Heart right ventricle (tissue), 16 donors: ENCODE results near the gene LDLRAD2. TPM values are rescaled to one million over a fixed set of nuclear protein-coding genes. Genes with fewer than 3 reads are reported as not detected.

Source experiments
- ATAC-seq, 8 donors: fragments of 200-7000 bp; cut with Tn5 transposase; one replicate each; pipeline ENCODE4 v1.9.1; 2020; ENCODE audit warnings: mild to moderate bottlenecking in 8 of 8, moderate library complexity in 8 of 8, moderate number of reproducible peaks in 1 of 8
- DNase-seq, 2 donors: peaks; one replicate each; pipeline ENCODE4 v3.0.0-alpha.2; 2020
- H3K27ac ChIP-seq, 10 donors: fragments of 200-600 bp; sonication (generic) in 2 of 10; one replicate each; pipeline versions ENCODE4 v1.5.0 to v1.8.0; 2020 to 2022; ENCODE audit warnings: mild to moderate bottlenecking in 3 of 10
- H3K27me3 ChIP-seq, 7 donors: fragments of 200-600 bp; one replicate each; pipeline ENCODE4 v1.8.0; 2021 to 2022; ENCODE audit warnings: mild to moderate bottlenecking in 2 of 7
- H3K36me3 ChIP-seq, 9 donors: fragments of 200-600 bp; sonication (generic) in 1 of 9; one replicate each; pipeline versions ENCODE4 v1.5.0 to v1.8.0; 2020 to 2022; ENCODE audit warnings: mild to moderate bottlenecking in 2 of 9
- H3K4me1 ChIP-seq, 9 donors: fragments of 200-600 bp; sonication (generic) in 1 of 9; one replicate each; pipeline versions ENCODE4 v1.5.0 to v1.8.0; 2020 to 2022; ENCODE audit warnings: mild to moderate bottlenecking in 4 of 9
- H3K4me3 ChIP-seq, 10 donors: fragments of 200-600 bp; sonication (generic) in 2 of 10; one replicate each; pipeline versions ENCODE4 v1.5.0 to v1.8.0; 2020 to 2022; ENCODE audit warnings: mild to moderate bottlenecking in 7 of 10, moderate library complexity in 2 of 10
- H3K9me3 ChIP-seq, 11 donors: fragments of 200-600 bp in 10 of 11; sonication (generic) in 2 of 11; one replicate each; pipeline versions ENCODE4 v1.5.0 to v1.8.0; 2013 to 2022; ENCODE audit warnings: mild to moderate bottlenecking in 2 of 11, control low read depth in 1 of 11, moderate library complexity in 1 of 11
- WGBS, 2 donors: extraction: QIAGEN DNeasy Blood & Tissue Kit; methylation state at CpG; one replicate each; pipeline ENCODE4 v1.1.7; 2013; ENCODE audit warnings: inconsistent platforms in 1 of 2; 5-methylcytosine and 5-hydroxymethylcytosine counted together
- intact Hi-C, 10 donors: fragments of 100-400 bp; cut with DNase I; formaldehyde crosslinking; loops; one replicate each; pipeline versions ENCODE4 v1.11.1 to v1.14.2; 2022
- polyA plus RNA-seq, 2 donors: library from polyadenylated mRNA; stranded (reverse); fragments of 200-250 nt; gene quantifications; one replicate each; pipeline ENCODE4 v1.2.3, GENCODE V29; 2013
- total RNA-seq, 10 donors: library from RNA; stranded (reverse); fragmentation: NEBNext Ultra II Directional in 3 of 10; extraction: Animal tissue kit (Norgen Biotek cat#: 25700) in 3 of 10; gene quantifications; one replicate each; pipeline versions ENCODE4 v1.2.1 to v1.2.4, GENCODE V29; 2021 to 2023
- TF ChIP-seq, protein P1 (sequence below), 9 donors: fragments of 200-600 bp; sonication (generic) in 2 of 9; IDR thresholded peaks; one replicate each; pipeline versions ENCODE4 v1.5.0 to v1.8.0; 2021 to 2022; ENCODE audit warnings: antibody characterized with exemption in 9 of 9, mild to moderate bottlenecking in 5 of 9, moderate library complexity in 1 of 9
- donor health status: Arrhythmogenic right ventricular cardiomyopathy.
- donor health status: ischemic (EF 13 %, LVEDD 7.1; RV severe dilation, severe dysfunction).
- donor health status: healthy with polysubstance abuse.
- donor health status: DM: no; HTN: yes; CAD: no.
- donor health status: DM: no; HTN: no; CAD: no.
- donor health status: ischemic (EF 25% LVEDD 6.9; RV normal size, moderate dysfunction).
- donor health status: ischemic (EF 25% LVEDD 5.7; RV mildly dilated, moderate dysfunction).
- donor health status: healthy.
- donor health status: DM: yes; HTN: yes; CAD: no.
- donor health status: Ischemic cardiomyopathy.
- donor health status: ischemic (EF 35%, LVEDD 5.7; RV mildly dilated, moderate dysfunction).
- donor health status: nonischemic (EF 11% LVEDD 7.7; RV severe dilation, severe dysfunction).
- donor health status: DM: yes; HTN: yes; CAD: no.
- donor health status: PGD.
- donor health status: ischemic (EF 29% LVEDD 5.4; RV normal size, mild dysfunction).
- donor health status: nonischemic (EF 23%, LVEDD 6.1; RV moderate dilation, normal function).

LDLRAD2 gene
- total and polyA plus RNA-seq, 12 donors = 0.05 to 5.8 (median 1.7) TPM; not detected in 8

DNA sequence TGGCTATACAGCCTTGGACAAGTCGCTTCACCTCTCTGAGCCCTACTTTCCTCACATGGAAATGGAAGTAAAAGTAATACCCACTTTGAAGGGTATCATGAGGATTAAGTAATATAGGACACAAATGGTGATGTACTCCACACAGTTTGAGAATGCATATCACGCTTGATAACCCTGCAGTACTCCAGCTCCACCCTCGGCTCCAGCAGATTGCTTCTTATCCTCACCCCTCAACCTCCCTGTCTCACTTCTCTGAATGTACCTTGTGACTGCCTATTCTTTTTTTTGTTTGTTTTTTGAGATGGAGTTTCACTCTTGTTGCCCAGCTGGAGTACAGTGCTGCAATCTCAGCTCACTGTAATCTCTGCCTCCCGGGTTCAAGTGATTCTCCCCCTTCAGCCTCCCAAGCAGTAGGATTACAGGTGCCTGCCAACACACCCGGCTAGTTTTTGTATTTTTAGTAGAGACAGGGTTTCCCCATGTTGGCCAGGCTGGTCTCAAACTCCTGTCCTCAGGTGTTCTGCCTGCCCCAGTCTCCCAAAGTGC, 55.5 kb downstream of the LDLRAD2 start:
- H3K4me3 ChIP-seq = no peak overlapping the region
- intact Hi-C loops = loop anchor here in 4 of 10 donors (5.0 to 10.0 kb wide), 3 partner anchors 90 to 97 kb away; no protein-coding TSS in a partner anchor
- no peaks in the 10 kb centered on the region for H3K27me3 ChIP-seq
- DNase-seq (no peak), ATAC-seq (no peak)
- H3K9me3 ChIP-seq = no peaks in the 10 kb centered on the region
- H3K27ac ChIP-seq = no peak overlapping the region
- WGBS, 2 donors = 76 to 86% methylated on average over 5 of the region's 5 CpGs
- peaks cover 1 to 100% (median 68%) of the 10 kb centered on the region in 9 donors for H3K36me3 ChIP-seq
- H3K4me1 ChIP-seq = peaks cover 6 to 32% (median 14%) of the 10 kb centered on the region in 9 donors
- TF ChIP-seq, protein P1, sequence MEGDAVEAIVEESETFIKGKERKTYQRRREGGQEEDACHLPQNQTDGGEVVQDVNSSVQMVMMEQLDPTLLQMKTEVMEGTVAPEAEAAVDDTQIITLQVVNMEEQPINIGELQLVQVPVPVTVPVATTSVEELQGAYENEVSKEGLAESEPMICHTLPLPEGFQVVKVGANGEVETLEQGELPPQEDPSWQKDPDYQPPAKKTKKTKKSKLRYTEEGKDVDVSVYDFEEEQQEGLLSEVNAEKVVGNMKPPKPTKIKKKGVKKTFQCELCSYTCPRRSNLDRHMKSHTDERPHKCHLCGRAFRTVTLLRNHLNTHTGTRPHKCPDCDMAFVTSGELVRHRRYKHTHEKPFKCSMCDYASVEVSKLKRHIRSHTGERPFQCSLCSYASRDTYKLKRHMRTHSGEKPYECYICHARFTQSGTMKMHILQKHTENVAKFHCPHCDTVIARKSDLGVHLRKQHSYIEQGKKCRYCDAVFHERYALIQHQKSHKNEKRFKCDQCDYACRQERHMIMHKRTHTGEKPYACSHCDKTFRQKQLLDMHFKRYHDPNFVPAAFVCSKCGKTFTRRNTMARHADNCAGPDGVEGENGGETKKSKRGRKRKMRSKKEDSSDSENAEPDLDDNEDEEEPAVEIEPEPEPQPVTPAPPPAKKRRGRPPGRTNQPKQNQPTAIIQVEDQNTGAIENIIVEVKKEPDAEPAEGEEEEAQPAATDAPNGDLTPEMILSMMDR (IDR thresholded peaks at IDR 0.05) = no peak

DNA sequence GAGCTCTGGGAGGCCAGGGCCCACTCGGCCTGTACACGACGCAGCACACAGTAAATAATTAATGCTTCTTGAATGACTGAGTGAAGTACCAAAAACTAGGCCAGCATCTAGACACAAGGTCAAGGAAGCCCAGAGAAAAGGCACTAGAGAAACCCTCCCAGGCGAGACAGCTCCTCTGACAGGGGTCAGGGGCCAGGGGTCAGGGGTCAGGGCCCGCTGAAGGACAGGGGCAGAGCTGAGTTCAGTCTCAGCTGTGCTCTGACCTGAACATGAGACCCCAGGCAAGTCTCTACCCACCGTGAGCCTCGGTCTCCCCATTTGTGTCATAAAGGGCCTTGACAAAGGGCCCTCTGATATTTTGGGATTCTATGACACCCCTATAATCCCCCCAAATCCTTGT, 56.4 kb downstream of the LDLRAD2 start:
- TF ChIP-seq, protein P1 (IDR thresholded peaks at IDR 0.05) = no peak
- Histone ChIP-seq H3K27ac (no peak overlapping the region), H3K9me3 (no peaks in the 10 kb centered on the region), H3K4me3 (no peak overlapping the region), H3K27me3 (no peaks in the 10 kb centered on the region), H3K36me3 (peaks cover 7 to 100% (median 77%) of the 10 kb centered on the region in 9 donors), H3K4me1 (peaks cover 6 to 41% (median 14%) of the 10 kb centered on the region in 9 donors)
- ATAC-seq = no peak
- intact Hi-C loops = loop anchor here in 4 of 10 donors (5.0 to 10.0 kb wide), 3 partner anchors 89 to 96 kb away; no protein-coding TSS in a partner anchor
- DNase-seq = no peak
- 89 to 90% methylated on average over 7 of the region's 7 CpGs for WGBS, 2 donors

DNA sequence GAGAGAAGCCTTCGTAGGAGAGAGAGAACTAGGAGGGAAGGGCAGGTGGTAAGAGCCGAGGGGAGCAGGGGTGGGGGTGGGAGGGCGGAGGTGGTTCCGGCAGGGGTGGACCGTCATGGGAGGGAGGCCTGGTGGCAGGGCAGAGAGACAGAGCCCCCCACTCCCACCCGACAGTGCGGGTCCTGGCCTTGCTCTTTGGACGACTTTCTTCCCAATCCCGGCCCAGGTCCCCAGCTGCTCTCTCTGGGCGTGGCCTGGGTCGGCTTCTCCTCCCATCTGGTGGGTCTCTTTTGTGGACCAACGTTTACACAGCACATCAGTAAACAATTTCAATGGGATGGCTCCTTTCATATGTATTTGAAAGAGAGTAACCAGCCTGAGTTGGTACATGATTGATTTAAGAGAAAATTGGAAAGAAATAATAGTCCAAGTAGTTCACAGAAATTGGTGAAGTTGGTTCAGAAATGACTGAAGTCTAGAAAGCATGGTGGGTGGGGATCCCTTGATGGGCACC, 56.9 kb downstream of the LDLRAD2 start:
- Histone ChIP-seq H3K9me3 (no peaks in the 10 kb centered on the region), H3K36me3 (peaks cover 7 to 100% (median 82%) of the 10 kb centered on the region in 9 donors), H3K27ac (peak overlapping the region in 5 of 10 donors; percentile 7 to 64 (median 54)), H3K4me1 (peaks cover 6 to 41% (median 14%) of the 10 kb centered on the region in 9 donors), H3K4me3 (no peak overlapping the region), H3K27me3 (no peaks in the 10 kb centered on the region)
- WGBS, 2 donors = 74 to 78% methylated on average over 12 of the region's 12 CpGs
- ATAC-seq = no peak
- TF ChIP-seq, protein P1 (IDR thresholded peaks at IDR 0.05) = no peak
- intact Hi-C loops = loop anchor here in 4 of 10 donors (5.0 to 10.0 kb wide), 3 partner anchors 88 to 96 kb away; no protein-coding TSS in a partner anchor
- DNase-seq = no peak

DNA sequence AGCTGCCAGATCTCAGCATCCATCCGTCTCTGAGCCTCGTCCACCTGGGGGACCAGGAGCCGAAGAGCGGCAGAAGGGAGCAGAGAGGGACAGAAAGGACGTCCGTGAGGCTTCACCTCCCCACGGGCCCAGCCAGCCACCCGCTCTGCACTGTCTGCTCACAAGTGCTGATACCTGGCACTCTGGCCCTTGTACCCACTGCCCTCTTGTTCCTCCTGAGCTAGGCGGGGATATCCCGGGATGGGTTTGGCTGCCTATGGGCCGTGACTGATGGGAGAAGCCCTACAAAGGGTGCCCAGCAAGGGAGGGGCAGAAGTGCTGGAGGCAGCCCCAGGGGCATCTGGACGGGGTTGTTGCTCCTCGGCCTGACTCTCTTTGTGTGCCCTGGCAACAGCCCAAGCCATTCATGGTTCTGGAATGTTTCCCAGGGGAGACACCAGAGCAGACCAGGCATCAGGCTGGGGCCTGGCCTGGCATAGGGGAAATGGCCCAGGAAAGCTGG, 57.6 kb downstream of the LDLRAD2 start:
- WGBS, 2 donors = 38 to 52% methylated on average over 13 of the region's 13 CpGs
- Histone ChIP-seq H3K27me3 (no peaks in the 10 kb centered on the region), H3K36me3 (peaks cover 4 to 100% (median 84%) of the 10 kb centered on the region in 9 donors), H3K9me3 (no peaks in the 10 kb centered on the region), H3K4me3 (no peak overlapping the region), H3K27ac (peak overlapping the region in 8 of 10 donors; percentile 7 to 69 (median 55)), H3K4me1 (peaks cover 6 to 44% (median 14%) of the 10 kb centered on the region in 9 donors)
- ATAC-seq = peak; percentile 57 to 88 (median 80)
- intact Hi-C loops = loop anchor here in 6 of 10 donors (5.0 to 10.0 kb wide), 3 partner anchors 88 to 95 kb away; no protein-coding TSS in a partner anchor
- TF ChIP-seq, protein P1 (IDR thresholded peaks at IDR 0.05) = no peak
- peak; percentile 70 to 82 for DNase-seq
